Transverse colon (tissue), 4 donors: ENCODE data around the gene BRAT1.

Experiments
- POLR2A ChIP-seq: fragments of 450-650 bp; IDR thresholded peaks from one replicate; pipeline ENCODE4 v1.6.1; 2016; ENCODE audit warnings: antibody characterized with exemption, mild to moderate bottlenecking, moderate library complexity
- POLR2AphosphoS5 ChIP-seq, 3 donors: sonication (generic); formaldehyde crosslinking; IDR thresholded peaks; one replicate each; pipeline ENCODE4 v1.6.1; 2016; ENCODE audit warnings: antibody characterized with exemption in 3 of 3
- TF ChIP-seq, protein P1 (sequence below), 5 experiments: fragments of 200-600 bp in 3 of 5; fragments of 450-650 bp in 2 of 5; sonication (generic) in 3 of 5; IDR thresholded peaks; 1 replicate in 2 of 5; 2 replicates in 3 of 5; pipeline ENCODE4 v1.5.1; 2016 to 2017; ENCODE audit warnings: antibody characterized with exemption in 5 of 5, inconsistent platforms in 3 of 5, mild to moderate bottlenecking in 2 of 5, moderate library complexity in 1 of 5

GRCh38 chr7:2546776-2547586 lies 8.3 kb downstream of the BRAT1 start:
- TF ChIP-seq POLR2AphosphoS5 (IDR thresholded peaks at IDR 0.05) (no peak), POLR2A (no peak)
- TF ChIP-seq, protein P1, sequence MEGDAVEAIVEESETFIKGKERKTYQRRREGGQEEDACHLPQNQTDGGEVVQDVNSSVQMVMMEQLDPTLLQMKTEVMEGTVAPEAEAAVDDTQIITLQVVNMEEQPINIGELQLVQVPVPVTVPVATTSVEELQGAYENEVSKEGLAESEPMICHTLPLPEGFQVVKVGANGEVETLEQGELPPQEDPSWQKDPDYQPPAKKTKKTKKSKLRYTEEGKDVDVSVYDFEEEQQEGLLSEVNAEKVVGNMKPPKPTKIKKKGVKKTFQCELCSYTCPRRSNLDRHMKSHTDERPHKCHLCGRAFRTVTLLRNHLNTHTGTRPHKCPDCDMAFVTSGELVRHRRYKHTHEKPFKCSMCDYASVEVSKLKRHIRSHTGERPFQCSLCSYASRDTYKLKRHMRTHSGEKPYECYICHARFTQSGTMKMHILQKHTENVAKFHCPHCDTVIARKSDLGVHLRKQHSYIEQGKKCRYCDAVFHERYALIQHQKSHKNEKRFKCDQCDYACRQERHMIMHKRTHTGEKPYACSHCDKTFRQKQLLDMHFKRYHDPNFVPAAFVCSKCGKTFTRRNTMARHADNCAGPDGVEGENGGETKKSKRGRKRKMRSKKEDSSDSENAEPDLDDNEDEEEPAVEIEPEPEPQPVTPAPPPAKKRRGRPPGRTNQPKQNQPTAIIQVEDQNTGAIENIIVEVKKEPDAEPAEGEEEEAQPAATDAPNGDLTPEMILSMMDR (IDR thresholded peaks at IDR 0.05), result no peak
